Measurements from ENCODE around the gene CIC. TPM values are rescaled to one million over a fixed set of nuclear protein-coding genes. Genes with fewer than 3 reads are reported as not detected.
A peak's percentile ranks its signal among the peaks of the same experiment; 100 is the strongest.

CIC gene
- total RNA-seq, 2 donors from 2014 or later: 40.5 to 61.0 TPM

DNA sequence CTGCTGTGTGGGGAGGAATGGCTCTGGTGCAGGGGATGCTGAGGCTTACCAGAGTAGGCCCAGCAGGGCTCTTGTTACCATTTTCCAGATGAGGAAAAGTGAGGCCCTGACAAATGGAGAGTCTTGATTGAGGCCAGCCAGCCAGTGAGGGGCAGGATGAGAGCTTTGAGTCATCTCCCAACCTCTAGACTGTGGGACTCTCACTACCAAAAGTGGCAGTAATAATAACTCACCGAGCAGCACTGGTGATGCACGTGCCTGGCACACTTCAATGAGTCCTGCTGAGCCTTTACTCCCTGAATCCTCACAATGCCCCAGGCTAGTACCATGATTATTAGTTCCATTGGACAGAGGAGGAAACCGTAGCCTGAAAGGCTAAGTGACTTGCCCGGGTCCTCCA, 7.8 kb downstream of the CIC start:
- H3K9me3 ChIP-seq: no peaks in the 10 kb centered on the region
- WGBS, 2 donors: 88 to 91% methylated on average over 4 of the region's 4 CpGs
- TF ChIP-seq, protein P1, sequence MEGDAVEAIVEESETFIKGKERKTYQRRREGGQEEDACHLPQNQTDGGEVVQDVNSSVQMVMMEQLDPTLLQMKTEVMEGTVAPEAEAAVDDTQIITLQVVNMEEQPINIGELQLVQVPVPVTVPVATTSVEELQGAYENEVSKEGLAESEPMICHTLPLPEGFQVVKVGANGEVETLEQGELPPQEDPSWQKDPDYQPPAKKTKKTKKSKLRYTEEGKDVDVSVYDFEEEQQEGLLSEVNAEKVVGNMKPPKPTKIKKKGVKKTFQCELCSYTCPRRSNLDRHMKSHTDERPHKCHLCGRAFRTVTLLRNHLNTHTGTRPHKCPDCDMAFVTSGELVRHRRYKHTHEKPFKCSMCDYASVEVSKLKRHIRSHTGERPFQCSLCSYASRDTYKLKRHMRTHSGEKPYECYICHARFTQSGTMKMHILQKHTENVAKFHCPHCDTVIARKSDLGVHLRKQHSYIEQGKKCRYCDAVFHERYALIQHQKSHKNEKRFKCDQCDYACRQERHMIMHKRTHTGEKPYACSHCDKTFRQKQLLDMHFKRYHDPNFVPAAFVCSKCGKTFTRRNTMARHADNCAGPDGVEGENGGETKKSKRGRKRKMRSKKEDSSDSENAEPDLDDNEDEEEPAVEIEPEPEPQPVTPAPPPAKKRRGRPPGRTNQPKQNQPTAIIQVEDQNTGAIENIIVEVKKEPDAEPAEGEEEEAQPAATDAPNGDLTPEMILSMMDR (IDR thresholded peaks at IDR 0.05): no peak
- TF ChIP-seq POLR2A (IDR thresholded peaks at IDR 0.05): no peak
- H3K36me3 ChIP-seq (replicated peaks in 1 of 2; ENCODE audit: insufficient read depth in 1 of 2, low read depth in 2 of 2): no peaks in the 10 kb centered on the region
- no peaks in the 10 kb centered on the region for H3K27me3 ChIP-seq
- H3K4me1 ChIP-seq: peaks cover 72% of the 10 kb centered on the region
- H3K27ac ChIP-seq: no peak overlapping the region
- ATAC-seq (no peak), DNase-seq (no peak)
- H3K4me3 ChIP-seq: no peak overlapping the region
- intact Hi-C loops (cut with DNase I): no loop called here

DNA sequence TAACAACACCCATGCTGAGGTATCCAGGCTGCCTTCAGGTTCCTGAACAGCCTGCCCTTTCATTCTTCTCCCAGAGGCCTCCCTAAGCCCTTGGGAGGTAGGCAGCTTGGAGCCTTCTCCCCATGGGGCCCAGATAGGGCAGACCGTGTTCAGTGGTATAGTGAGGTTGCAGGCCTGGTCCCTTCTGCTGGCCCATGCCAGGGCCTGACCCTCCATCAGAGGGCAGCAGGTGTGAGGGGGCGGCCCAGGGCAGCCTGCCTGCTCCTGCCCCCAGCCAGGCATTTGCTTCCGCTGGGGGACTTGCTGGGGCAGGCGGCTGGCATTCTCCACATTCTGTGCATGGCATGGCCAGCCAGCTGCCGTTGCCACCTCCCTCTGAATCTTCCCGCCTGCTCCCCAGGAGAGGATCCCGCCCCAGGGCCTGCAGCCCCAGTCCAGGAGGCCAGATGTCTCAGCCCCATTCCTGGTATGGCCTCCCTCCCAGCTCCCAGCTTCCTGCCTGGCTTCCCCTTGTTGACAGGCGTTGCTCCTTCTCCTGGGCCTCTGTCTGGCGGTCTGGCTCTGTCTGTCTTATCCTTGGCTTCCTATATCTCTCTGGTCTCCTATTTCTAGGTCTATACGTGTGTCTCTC, 8.9 kb downstream of the CIC start:
- peaks cover 78% of the 10 kb centered on the region for H3K4me1 ChIP-seq

DNA sequence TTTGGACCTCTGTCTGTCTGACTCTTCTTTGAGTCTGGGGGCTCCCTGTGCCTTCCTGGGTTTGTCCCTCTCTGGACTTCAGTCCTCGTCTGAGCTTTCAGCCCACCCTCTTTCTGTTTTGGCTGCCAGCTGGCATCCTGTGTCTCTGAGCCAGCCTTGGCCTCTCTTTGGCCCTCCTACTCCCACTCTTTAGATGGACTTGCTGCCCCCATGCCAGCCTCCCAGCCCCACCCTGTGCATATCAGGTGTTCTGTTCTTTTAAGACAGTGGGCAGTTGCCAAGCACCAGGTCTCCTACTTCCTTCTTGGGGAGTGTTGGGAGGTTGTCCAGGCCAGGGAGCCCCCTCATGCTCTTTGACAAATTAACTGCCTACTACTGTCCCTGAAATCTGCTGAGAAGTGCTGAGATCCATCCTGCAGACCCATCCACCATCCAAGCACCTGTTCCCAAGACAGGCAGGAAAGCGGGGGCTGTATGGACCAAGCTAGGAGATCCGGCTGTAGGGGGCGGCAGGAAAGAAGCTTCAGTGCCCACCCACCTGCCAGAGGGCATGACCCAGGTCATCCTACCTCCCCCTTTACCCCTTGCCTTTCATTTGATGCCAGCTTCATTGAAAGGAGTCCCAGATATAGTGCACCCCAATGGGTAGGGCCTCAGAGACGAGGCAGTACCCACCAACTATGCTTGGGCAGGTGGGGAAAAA, 9.6 kb downstream of the CIC start:
- ATAC-seq (no peak), DNase-seq (no peak)
- Histone ChIP-seq H3K27me3 (no peaks in the 10 kb centered on the region), H3K9me3 (no peaks in the 10 kb centered on the region), H3K4me3 (no peak overlapping the region), H3K27ac (peak overlapping the region; percentile 30 to 92 (median 85)), H3K36me3 (replicated peaks in 1 of 2; ENCODE audit: insufficient read depth in 1 of 2, low read depth in 2 of 2) (no peaks in the 10 kb centered on the region), H3K4me1 (peaks cover 85% of the 10 kb centered on the region)
- TF ChIP-seq POLR2A (IDR thresholded peaks at IDR 0.05): no peak
- TF ChIP-seq, protein P1 (IDR thresholded peaks at IDR 0.05): no peak
- 64 to 81% methylated on average over 5 of the region's 5 CpGs for WGBS, 2 donors
- intact Hi-C loops (cut with DNase I): no loop called here

More for the DNA sequence above, 8.9 kb downstream of the CIC start:
- WGBS, 2 donors: 48 to 56% methylated on average over 7 to 10 of the region's 10 CpGs
- DNase-seq (peak in 2 of 4 donors; percentile 23 to 57), ATAC-seq (no peak)
- H3K36me3 ChIP-seq (replicated peaks in 1 of 2; ENCODE audit: insufficient read depth in 1 of 2, low read depth in 2 of 2): no peaks in the 10 kb centered on the region
- H3K9me3 ChIP-seq: no peaks in the 10 kb centered on the region
- peak overlapping the region; percentile 13 to 92 (median 58) for H3K27ac ChIP-seq
- intact Hi-C loops (cut with DNase I): no loop called here
- no peak overlapping the region for H3K4me3 ChIP-seq
- no peaks in the 10 kb centered on the region for H3K27me3 ChIP-seq
- TF ChIP-seq, protein P1 (IDR thresholded peaks at IDR 0.05): no peak
- TF ChIP-seq POLR2A (IDR thresholded peaks at IDR 0.05): no peak

DNA sequence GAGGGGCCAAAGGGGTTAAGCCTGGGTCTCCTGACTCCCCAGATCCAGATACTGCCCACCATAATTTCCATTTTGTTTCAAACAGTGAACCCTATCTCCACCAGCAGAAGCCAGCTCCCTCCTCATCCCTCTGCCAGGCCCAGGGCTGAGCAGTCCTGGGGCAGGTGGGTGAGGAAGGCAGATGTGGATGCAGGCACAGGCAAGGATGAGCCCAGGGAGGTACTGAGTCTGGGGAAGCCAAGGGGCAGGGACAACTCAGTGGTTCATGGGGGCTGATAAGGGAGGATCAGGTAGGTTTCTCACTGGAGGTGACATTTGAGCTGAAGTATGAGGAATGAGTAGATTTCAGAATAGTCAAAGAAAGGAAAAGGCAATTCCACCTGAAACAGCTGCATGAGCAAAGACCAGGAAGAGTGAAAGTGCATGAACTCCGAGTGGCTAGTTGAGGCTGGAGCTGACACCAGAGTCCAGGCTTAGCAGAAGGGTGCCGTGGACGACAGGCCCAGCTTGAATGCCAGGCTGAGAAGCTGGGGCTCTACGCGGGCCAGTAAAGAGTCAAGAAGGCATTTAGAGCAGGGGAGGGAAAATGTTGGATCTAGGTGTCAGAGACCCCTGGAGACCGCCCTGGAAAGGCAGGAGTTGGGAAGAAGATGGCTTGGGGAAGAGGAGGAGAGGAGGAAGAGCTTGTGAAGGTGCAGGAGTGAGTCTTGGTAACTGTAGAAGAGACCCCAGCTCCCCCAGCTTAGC, 10.3 kb downstream of the CIC start:
- TF ChIP-seq, protein P1 (IDR thresholded peaks at IDR 0.05): no peak
- TF ChIP-seq POLR2A (IDR thresholded peaks at IDR 0.05): no peak

More for the DNA sequence above, 10.3 kb downstream of the CIC start:
- intact Hi-C loops (cut with DNase I): no loop called here
- WGBS, 2 donors: 11 to 13% methylated on average over 6 of the region's 6 CpGs
- Histone ChIP-seq H3K4me3 (peak overlapping the region; percentile 63), H3K36me3 (replicated peaks in 1 of 2; ENCODE audit: insufficient read depth in 1 of 2, low read depth in 2 of 2) (no peaks in the 10 kb centered on the region), H3K9me3 (no peaks in the 10 kb centered on the region), H3K27ac (peak overlapping the region in 3 of 4 donors; percentile 83 to 92 (median 87)), H3K27me3 (no peaks in the 10 kb centered on the region), H3K4me1 (peaks cover 79% of the 10 kb centered on the region)
- ATAC-seq (no peak), DNase-seq (peak in 1 of 4 donors; percentile 20)

Measured in body of pancreas (tissue), 4 donors.